Measurements from ENCODE around the gene AXIN2. TPM values are rescaled to one million over a fixed set of nuclear protein-coding genes. Genes with fewer than 3 reads are reported as not detected.
A peak's percentile ranks its signal among the peaks of the same experiment; 100 is the strongest.

Gene AXIN2
- total RNA-seq, 1 donor from 2014 or later: 8.9 TPM

- Mint-ChIP-seq H3K27ac (ENCODE audit: unreplicated experiment) (no peak overlapping the region), H3K36me3 (ENCODE audit: low read depth, unreplicated experiment) (no peaks in the 10 kb centered on the region), H3K4me1 (ENCODE audit: low read depth, unreplicated experiment) (peaks cover 7% of the 10 kb centered on the region), H3K27me3 (ENCODE audit: low read depth, unreplicated experiment) (peaks cover 6% of the 10 kb centered on the region), H3K9me3 (ENCODE audit: unreplicated experiment) (no peaks in the 10 kb centered on the region), H3K4me3 (ENCODE audit: unreplicated experiment) (peak overlapping the region; percentile 95)
- Histone ChIP-seq H3K9me3 (ENCODE audit: insufficient read depth, low read depth, low read length) (no peaks in the 10 kb centered on the region), H3K9ac (ENCODE audit: low read length) (peak overlapping the region; percentile 70), H3K4me2 (ENCODE audit: low read length) (peak overlapping the region; percentile 89), H3K4me1 (ENCODE audit: insufficient read depth, low read length) (peaks cover 39% of the 10 kb centered on the region), H3K4me3 (ENCODE audit: insufficient read depth, low read depth, low read length) (peak overlapping the region; percentile 67), H3K36me3 (ENCODE audit: insufficient read depth, low read length) (no peaks in the 10 kb centered on the region), H3K27me3 (ENCODE audit: insufficient read depth, low read length) (no peaks in the 10 kb centered on the region), H4K20me1 (ENCODE audit: insufficient read depth, low read length) (no peaks in the 10 kb centered on the region), H3K79me2 (ENCODE audit: insufficient read depth, low read length) (peaks cover 23% of the 10 kb centered on the region), H2AFZ (ENCODE audit: low read depth, low read length) (peak overlapping the region; percentile 55), H3K27ac (ENCODE audit: low read depth, low read length) (peak overlapping the region; percentile 56)
- TF ChIP-seq CTCF (IDR thresholded peaks at IDR 0.05; ENCODE audit: insufficient read depth, low read depth, low read length): no peak
- no peak for DNase-seq (ENCODE audit: low read depth)
- FAIRE-seq: no peak
Observed at GRCh38 chr17:65559804-65560627, 1.4 kb downstream of the AXIN2 start.

- Histone ChIP-seq H3K36me3 (ENCODE audit: insufficient read depth, low read length) (no peaks in the 10 kb centered on the region), H3K4me2 (ENCODE audit: low read length) (peak overlapping the region; percentile 89), H3K4me1 (ENCODE audit: insufficient read depth, low read length) (peaks cover 39% of the 10 kb centered on the region), H3K9me3 (ENCODE audit: insufficient read depth, low read depth, low read length) (no peaks in the 10 kb centered on the region), H4K20me1 (ENCODE audit: insufficient read depth, low read length) (no peaks in the 10 kb centered on the region), H3K27ac (ENCODE audit: low read depth, low read length) (peak overlapping the region; percentile 14), H3K79me2 (ENCODE audit: insufficient read depth, low read length) (peaks cover 27% of the 10 kb centered on the region), H3K27me3 (ENCODE audit: insufficient read depth, low read length) (no peaks in the 10 kb centered on the region), H3K4me3 (ENCODE audit: insufficient read depth, low read depth, low read length) (peak overlapping the region; percentile 60), H3K9ac (ENCODE audit: low read length) (peak overlapping the region; percentile 70), H2AFZ (ENCODE audit: low read depth, low read length) (peak overlapping the region; percentile 55)
- Mint-ChIP-seq H3K4me1 (ENCODE audit: low read depth, unreplicated experiment) (peaks cover 5% of the 10 kb centered on the region), H3K9me3 (ENCODE audit: unreplicated experiment) (no peaks in the 10 kb centered on the region), H3K4me3 (ENCODE audit: unreplicated experiment) (peak overlapping the region; percentile 95), H3K27ac (ENCODE audit: unreplicated experiment) (peak overlapping the region; percentile 30), H3K36me3 (ENCODE audit: low read depth, unreplicated experiment) (no peaks in the 10 kb centered on the region), H3K27me3 (ENCODE audit: low read depth, unreplicated experiment) (peaks cover 6% of the 10 kb centered on the region)
- DNase-seq (ENCODE audit: low read depth): no peak
- no peak for TF ChIP-seq EZH2 (IDR thresholded peaks at IDR 0.05; ENCODE audit: insufficient read depth, low read length)
- no peak for TF ChIP-seq CTCF (IDR thresholded peaks at IDR 0.05; ENCODE audit: insufficient read depth, low read depth, low read length)
- no peak for FAIRE-seq
Observed at GRCh38 chr17:65559461-65559803, 2.0 kb downstream of the AXIN2 start.

Measured in astrocyte (in vitro differentiated cells and primary cell).